ENCODE results near the gene UBTF.

DNA sequence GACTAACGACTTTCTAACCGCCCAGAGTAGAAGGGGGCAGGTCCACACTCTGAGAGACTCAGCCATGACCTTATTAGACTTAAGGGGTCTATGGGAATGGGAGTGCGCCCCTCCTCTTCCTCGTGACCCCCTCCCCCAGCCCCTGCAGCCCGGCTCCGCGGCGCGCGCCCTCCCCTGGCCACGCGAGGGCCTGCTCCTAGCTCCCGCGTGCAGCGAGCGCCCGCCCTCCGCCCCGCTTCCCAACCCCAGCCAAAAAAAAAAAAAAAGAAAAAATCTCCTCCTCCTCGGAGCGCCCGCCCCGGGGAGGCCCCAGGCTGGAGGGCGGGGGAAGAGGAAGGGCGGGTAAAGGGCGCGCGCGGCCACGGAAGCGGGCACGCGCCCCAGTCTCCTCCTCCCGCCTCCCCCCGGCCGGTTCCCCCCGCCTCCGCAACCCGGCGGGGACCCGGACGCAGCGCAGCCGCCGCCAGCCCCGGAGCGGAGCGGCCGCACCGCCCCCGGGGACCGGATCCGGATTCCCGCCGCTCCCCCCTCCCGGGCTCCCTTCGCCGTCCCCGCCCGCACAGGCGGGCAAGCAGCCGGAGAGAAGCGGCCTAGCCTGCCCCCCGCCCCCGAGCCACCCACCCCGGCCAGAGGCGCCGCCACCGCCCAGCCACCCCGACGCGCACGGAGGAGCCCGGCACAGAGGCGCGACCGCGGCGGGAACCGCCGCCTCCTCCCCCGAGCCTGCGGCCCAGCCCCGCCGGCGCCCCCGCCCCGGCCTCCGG, 949 bp downstream of the UBTF start:
- no peak for TF ChIP-seq EZH2phosphoT487 (IDR thresholded peaks at IDR 0.05; ENCODE audit: low read depth)
- peak; percentile 50 for TF ChIP-seq CTCF (IDR thresholded peaks at IDR 0.05; ENCODE audit: low read depth, low read length)

All from OCI-LY3 (cell line).